Loucy (cell line): ENCODE results near the gene ZCCHC24.

ENCODE experiments used
- H2AFZ ChIP-seq: fragments of 200-600 bp; sonication (generic); 2 replicates; pipeline ENCODE4 v1.6.0; 2016; ENCODE audit warnings: antibody characterized with exemption, mild to moderate bottlenecking, low read length, moderate library complexity
- H3F3A ChIP-seq: fragments of 200-600 bp; 2 replicates; pipeline ENCODE4 v1.6.0; 2016; ENCODE audit warnings: antibody characterized with exemption, low read depth, mild to moderate bottlenecking
- H3K27me3 ChIP-seq: fragments of 200-600 bp; sonication (generic); 2 replicates; pipeline ENCODE4 v1.6.1; 2014; ENCODE audit warnings: low read length, mild to moderate bottlenecking; ENCODE audit not compliant: insufficient read depth, poor library complexity, severe bottlenecking
- H3K36me3 ChIP-seq: fragments of 200-600 bp; sonication (generic); 2 replicates; pipeline ENCODE4 v1.6.1; 2016; ENCODE audit warnings: low read length; ENCODE audit not compliant: insufficient read depth
- H3K4me1 ChIP-seq: fragments of 200-600 bp; sonication (generic); 2 replicates; pipeline ENCODE4 v1.5.1; 2014; ENCODE audit warnings: low read length, mild to moderate bottlenecking; ENCODE audit not compliant: insufficient read depth, poor library complexity, severe bottlenecking
- H3K4me2 ChIP-seq: fragments of 200-600 bp; sonication (generic); 2 replicates; pipeline ENCODE4 v1.6.0; 2014; ENCODE audit warnings: antibody characterized with exemption, low read length, low read depth, mild to moderate bottlenecking; ENCODE audit not compliant: poor library complexity, severe bottlenecking
- H3K4me3 ChIP-seq: fragments of 200-600 bp; sonication (generic); 2 replicates; pipeline ENCODE4 v1.5.1; 2014; ENCODE audit warnings: low read length, mild to moderate bottlenecking, mixed read lengths; ENCODE audit not compliant: poor library complexity, severe bottlenecking
- H3K79me2 ChIP-seq: fragments of 200-600 bp; sonication (generic); 2 replicates; pipeline ENCODE4 v1.6.1; 2014; ENCODE audit warnings: low read length; ENCODE audit not compliant: insufficient read depth
- H3K9ac ChIP-seq: fragments of 200-600 bp; sonication (generic); 2 replicates; pipeline ENCODE4 v1.6.0; 2014; ENCODE audit warnings: mild to moderate bottlenecking, low read depth, low read length, moderate library complexity; ENCODE audit not compliant: poor library complexity, severe bottlenecking
- H3K9me2 ChIP-seq: fragments of 200-600 bp; sonication (generic); replicated peaks from 2 replicates; pipeline ENCODE4 v1.6.1; 2016; ENCODE audit warnings: low read depth, low read length, mixed read lengths
- H3K9me3 ChIP-seq: fragments of 200-600 bp; sonication (generic); 2 replicates; pipeline ENCODE4 v1.6.1; 2014; ENCODE audit warnings: mild to moderate bottlenecking, antibody characterized with exemption, low read length, low read depth; ENCODE audit not compliant: insufficient read depth
- H4K20me1 ChIP-seq: fragments of 200-600 bp; sonication (generic); 2 replicates; pipeline ENCODE4 v1.6.0; 2014; ENCODE audit warnings: antibody characterized with exemption, low read length, mild to moderate bottlenecking; ENCODE audit not compliant: insufficient read depth, poor library complexity, severe bottlenecking
- EZH2phosphoT487 ChIP-seq: fragments of 200-600 bp; IDR thresholded peaks from 2 replicates; pipeline ENCODE4 v1.6.1; 2018; ENCODE audit warnings: antibody characterized with exemption, mild to moderate bottlenecking, moderate library complexity, borderline replicate concordance
- TF ChIP-seq, protein P1 (sequence below): fragments of 200-600 bp; sonication (generic); conservative IDR thresholded peaks from 2 replicates; pipeline ENCODE4 v1.5.1; 2014; ENCODE audit warnings: mild to moderate bottlenecking, antibody characterized with exemption, low read length

The ZCCHC24 gene

DNA sequence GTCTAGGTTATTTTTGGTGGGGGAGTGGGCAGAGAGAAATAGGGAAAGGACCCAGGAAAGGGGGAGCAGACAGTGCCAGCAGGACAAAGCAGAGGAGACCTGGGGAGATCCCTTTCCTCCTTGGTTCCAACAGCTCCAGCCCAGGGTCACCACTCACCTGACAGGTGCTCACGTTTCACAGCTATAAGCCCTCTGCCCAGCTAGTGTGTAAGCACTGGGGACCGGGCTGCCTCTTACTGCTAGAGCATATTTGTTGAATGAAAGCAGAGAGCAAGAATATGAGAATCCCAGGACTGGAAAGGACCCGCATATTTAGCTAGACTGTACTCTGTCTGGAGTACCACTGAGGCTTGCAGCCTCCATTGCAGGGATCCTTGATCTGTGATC, 6.7 kb downstream of the ZCCHC24 start:
- H3K9ac ChIP-seq = no peak overlapping the region
- H3F3A ChIP-seq = no peaks in the 10 kb centered on the region
- H3K79me2 ChIP-seq = peaks cover 15% of the 10 kb centered on the region; the same call in 1 of the 2 replicates
- no peak overlapping the region for H2AFZ ChIP-seq
- no peaks in the 10 kb centered on the region for H3K9me3 ChIP-seq
- no peaks in the 10 kb centered on the region for H3K9me2 ChIP-seq
- H4K20me1 ChIP-seq = peaks cover 8% of the 10 kb centered on the region
- H3K36me3 ChIP-seq = no peaks in the 10 kb centered on the region
- H3K4me3 ChIP-seq = no peak overlapping the region
- no peak overlapping the region for H3K4me2 ChIP-seq
- peaks cover 30% of the 10 kb centered on the region for H3K4me1 ChIP-seq
- no peak for TF ChIP-seq EZH2phosphoT487
- TF ChIP-seq, protein P1, sequence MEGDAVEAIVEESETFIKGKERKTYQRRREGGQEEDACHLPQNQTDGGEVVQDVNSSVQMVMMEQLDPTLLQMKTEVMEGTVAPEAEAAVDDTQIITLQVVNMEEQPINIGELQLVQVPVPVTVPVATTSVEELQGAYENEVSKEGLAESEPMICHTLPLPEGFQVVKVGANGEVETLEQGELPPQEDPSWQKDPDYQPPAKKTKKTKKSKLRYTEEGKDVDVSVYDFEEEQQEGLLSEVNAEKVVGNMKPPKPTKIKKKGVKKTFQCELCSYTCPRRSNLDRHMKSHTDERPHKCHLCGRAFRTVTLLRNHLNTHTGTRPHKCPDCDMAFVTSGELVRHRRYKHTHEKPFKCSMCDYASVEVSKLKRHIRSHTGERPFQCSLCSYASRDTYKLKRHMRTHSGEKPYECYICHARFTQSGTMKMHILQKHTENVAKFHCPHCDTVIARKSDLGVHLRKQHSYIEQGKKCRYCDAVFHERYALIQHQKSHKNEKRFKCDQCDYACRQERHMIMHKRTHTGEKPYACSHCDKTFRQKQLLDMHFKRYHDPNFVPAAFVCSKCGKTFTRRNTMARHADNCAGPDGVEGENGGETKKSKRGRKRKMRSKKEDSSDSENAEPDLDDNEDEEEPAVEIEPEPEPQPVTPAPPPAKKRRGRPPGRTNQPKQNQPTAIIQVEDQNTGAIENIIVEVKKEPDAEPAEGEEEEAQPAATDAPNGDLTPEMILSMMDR = no peak
- no peaks in the 10 kb centered on the region for H3K27me3 ChIP-seq

DNA sequence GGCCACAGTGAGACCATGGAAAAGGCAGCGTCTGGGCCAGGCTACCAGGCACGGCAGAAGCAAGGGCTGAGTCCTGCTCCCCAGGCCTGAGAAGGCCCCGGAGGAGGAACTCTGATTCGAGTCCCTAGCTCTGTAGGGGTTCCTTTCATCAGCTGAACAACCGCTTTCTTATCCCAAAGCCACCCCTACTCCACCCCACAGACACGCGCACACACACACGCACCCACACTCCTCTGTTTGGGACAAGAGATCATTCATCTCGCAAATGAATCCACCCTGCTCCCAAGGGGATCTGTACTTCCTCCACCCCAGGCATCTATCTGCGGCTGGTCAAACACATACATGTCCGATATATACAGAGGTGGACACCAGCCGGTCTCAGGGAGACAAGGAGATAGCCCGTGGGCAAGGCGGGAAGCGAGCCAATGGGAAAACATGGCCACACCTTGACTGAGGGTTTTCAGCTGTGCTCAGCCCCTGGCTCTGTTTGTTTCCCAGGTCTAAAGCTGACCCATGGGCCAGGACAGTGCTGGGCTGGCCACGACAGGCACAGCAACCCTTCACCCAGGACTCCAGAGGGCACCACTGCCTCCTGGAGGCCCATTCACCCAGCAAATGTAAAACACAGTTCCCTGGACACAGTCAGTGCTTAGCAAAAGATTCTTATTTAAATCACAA, 7.3 kb downstream of the ZCCHC24 start:
- Histone ChIP-seq H3K4me1 (peaks cover 25% of the 10 kb centered on the region), H3K36me3 (no peaks in the 10 kb centered on the region), H3K9me2 (no peaks in the 10 kb centered on the region), H2AFZ (no peak overlapping the region), H3F3A (no peaks in the 10 kb centered on the region), H4K20me1 (peaks cover 2% of the 10 kb centered on the region), H3K4me2 (no peak overlapping the region), H3K79me2 (peaks cover 10% of the 10 kb centered on the region; the same call in 1 of the 2 replicates), H3K9me3 (no peaks in the 10 kb centered on the region), H3K4me3 (no peak overlapping the region), H3K27me3 (no peaks in the 10 kb centered on the region), H3K9ac (no peak overlapping the region)
- TF ChIP-seq, protein P1 = peak; percentile 51
- no peak for TF ChIP-seq EZH2phosphoT487

DNA sequence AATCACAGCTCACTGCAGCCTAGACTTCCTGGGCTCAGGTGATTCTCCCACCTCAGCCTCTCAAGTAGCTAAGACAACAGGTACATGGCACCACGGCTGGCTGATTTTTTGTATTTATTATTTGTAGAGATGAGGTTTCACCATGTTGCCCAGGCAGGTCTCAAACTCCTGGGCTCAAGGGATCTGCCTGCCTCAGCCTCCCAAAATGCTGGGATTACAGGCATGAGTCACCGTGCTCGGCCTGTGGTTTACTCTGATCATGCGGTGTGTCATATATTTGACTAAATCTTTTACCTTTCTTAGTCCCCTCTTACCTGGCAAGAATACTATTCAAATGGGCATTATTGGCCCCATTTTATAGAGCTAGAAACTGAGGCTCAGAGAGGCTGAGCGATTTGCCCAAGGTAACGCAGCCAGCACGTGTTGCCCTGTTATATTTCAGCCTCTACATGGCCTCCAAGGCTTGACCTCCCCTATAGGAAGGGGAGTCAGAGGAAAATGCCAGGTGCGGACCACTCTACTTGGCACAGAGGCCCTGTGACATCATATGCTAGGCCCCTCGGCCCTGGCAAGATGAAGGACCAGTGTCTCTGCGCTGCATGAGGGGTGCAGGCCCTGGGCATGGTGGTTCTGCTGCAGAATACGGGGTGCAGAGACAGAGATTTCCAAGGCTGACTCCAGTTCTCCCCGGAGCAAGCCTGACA, 8.2 kb downstream of the ZCCHC24 start:
- TF ChIP-seq, protein P1 = no peak
- no peak for TF ChIP-seq EZH2phosphoT487
- peaks cover 21% of the 10 kb centered on the region for H3K4me1 ChIP-seq
- no peaks in the 10 kb centered on the region for H3F3A ChIP-seq
- H3K79me2 ChIP-seq = peaks cover 1% of the 10 kb centered on the region; the same call in 1 of the 2 replicates
- H3K4me3 ChIP-seq = no peak overlapping the region
- H3K9ac ChIP-seq = no peak overlapping the region
- H2AFZ ChIP-seq = no peak overlapping the region
- H3K9me2 ChIP-seq = no peaks in the 10 kb centered on the region
- no peaks in the 10 kb centered on the region; the same call in 1 of the 2 replicates for H3K36me3 ChIP-seq
- H4K20me1 ChIP-seq = no peaks in the 10 kb centered on the region
- no peaks in the 10 kb centered on the region for H3K27me3 ChIP-seq
- H3K9me3 ChIP-seq = no peaks in the 10 kb centered on the region
- H3K4me2 ChIP-seq = no peak overlapping the region
